A549 treated with GW870086 at 1 μM for 4 hours (cell line): ENCODE data around the gene OR6N2. TPM values are rescaled to one million over a fixed set of nuclear protein-coding genes. Genes with fewer than 3 reads are reported as not detected.

Experiments used
- total RNA-seq: library from RNA; stranded (reverse); fragments of 200-300 nt; extraction: Qiagen RNA extraction; gene quantifications from 5 replicates; pipeline ENCODE4 v1.2.3, GENCODE V29; 2022; ENCODE audit warnings: low read depth

The OR6N2 gene, protein sequence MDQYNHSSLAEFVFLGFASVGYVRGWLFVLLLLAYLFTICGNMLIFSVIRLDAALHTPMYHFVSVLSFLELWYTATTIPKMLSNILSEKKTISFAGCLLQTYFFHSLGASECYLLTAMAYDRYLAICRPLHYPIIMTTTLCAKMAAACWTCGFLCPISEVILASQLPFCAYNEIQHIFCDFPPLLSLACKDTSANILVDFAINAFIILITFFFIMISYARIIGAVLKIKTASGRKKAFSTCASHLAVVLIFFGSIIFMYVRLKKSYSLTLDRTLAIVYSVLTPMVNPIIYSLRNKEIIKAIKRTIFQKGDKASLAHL
- not detected in 5 replicates for total RNA-seq

DNA sequence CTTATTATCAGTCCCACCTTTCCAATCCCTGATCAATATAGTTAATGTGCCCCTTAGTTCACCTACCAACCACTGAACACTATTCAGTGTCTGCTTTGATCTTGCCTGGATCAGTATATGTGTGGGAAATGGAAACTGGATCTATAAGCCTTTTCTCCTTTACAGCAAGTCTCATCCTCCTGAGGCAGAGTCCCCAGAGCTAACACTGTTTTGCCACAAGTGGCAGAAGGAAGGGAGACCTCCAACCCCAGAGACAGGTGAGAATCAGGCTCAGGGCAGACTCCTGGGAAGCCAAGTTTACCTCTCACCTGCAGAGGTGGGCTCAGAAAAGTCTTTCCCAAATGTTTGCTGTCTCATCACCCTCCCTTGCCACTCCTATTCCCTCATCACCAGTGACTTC, at the start of gene OR6N2:
Gene OR6N2 (minus strand): TSS at position 101 of the 400 bp plus-strand sequence. CDS start 3,569 bp downstream, outside the sequence.

DNA sequence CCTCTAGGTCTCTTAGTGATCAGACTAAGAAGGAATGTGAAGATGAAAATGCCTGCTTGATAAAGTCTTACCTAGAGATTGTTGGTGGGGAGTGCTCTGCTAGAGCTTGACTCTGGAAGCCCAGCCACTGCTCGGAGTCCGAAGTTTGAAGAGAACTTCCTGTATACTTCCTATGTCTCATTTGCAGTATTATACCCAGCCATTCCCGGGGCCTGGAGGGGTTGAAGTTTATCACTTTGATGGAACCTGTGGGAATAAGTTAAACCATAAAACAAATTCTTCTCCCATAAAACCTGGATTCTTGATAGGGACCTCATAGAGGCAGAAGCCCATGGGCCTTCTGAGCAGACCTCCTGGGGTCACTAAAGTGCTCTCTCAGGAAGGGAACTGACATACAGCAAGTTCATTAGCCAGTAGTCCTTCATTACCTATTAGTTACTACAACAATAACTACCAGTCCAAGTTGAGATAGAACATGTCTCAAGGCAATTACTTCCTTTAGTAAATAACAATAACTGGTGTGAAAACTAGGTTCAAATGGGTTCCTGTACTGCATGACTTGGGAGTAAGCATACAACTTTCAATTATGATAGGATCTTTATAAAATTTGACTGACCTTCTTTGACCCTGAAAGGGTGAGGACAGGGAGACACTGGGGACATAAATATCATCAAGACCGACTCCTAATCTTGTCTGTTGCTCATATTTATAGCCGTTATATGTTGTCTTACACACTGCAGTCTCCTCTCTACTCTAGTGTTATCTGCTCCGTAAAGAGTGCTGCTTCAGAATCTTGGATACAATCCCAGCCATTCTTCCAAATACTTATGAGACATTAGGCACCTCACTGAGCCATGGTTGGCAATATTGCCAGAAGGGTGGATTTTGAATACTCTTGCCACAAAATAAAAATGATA, 8.8 kb downstream of the OR6N2 start, which contains the start of gene OR6N1:
Gene OR6N1 (minus strand): TSS at position 246 of the 917 bp plus-strand sequence. CDS start 5,513 bp downstream, outside the sequence.

DNA sequence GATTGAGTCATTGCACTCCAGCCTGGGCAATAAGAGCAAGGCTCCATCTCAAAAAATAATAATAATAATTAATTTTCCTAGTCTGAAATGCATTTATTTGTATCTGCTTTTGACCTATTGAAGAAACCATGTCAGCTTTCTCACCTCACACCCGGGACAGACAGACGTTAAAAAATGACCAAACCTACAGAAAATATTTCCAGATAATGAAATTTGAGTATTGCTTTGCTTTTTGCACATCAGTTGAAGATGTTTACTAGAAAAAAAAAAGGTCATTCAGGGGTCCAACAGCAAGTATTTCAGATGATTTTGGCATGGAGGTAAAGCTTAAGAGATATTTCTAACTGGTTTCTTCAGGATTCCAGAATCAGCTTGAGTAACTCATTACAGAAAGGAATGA, 26.6 kb downstream of the OR6N2 start, which contains the start of gene OR6K6:
Gene OR6K6 (plus strand): TSS at position 301 of the 400 bp plus-strand sequence. CDS start 168 bp downstream, outside the sequence.

Other genes with a start within 250 kb of the OR6N2 start
- not detected in 5 replicates for gene OR6Y1, start 226.8 kb downstream of the OR6N2 start, total RNA-seq
- not detected in 5 replicates for gene OR6P1, start 210.6 kb downstream of the OR6N2 start, total RNA-seq
- gene OR10X1, start 201.3 kb downstream of the OR6N2 start, total RNA-seq, result not detected in 5 replicates
- gene OR10Z1, start 175.9 kb downstream of the OR6N2 start, total RNA-seq, result not detected in 5 replicates
- not detected in 5 replicates for gene SPTA1, start 94.5 kb downstream of the OR6N2 start, total RNA-seq
- not detected in 5 replicates for gene OR6K2, start 80.6 kb downstream of the OR6N2 start, total RNA-seq
- not detected in 5 replicates for gene OR6K3, start 60.5 kb downstream of the OR6N2 start, total RNA-seq
- not detected in 5 replicates for gene OR6K6, start 26.5 kb downstream of the OR6N2 start, total RNA-seq
- not detected in 5 replicates for gene OR6N1, start 9.0 kb downstream of the OR6N2 start, total RNA-seq
- not detected in 5 replicates for gene MNDA, start 50.1 kb upstream of the OR6N2 start, total RNA-seq
- not detected in 5 replicates for gene PYHIN1, start 150.3 kb upstream of the OR6N2 start, total RNA-seq
- 3.5 to 4.8 TPM (median 4.0 TPM) in 5 replicates for gene IFI16, start 228.7 kb upstream of the OR6N2 start, total RNA-seq